ENCODE data around the gene FOXD1.
"Not testable (repeated sequence)": the region's sequence is repeated elsewhere in the genome, so short reads cannot be mapped to it uniquely, and the experiment has no call there.

The FOXD1 gene

DNA sequence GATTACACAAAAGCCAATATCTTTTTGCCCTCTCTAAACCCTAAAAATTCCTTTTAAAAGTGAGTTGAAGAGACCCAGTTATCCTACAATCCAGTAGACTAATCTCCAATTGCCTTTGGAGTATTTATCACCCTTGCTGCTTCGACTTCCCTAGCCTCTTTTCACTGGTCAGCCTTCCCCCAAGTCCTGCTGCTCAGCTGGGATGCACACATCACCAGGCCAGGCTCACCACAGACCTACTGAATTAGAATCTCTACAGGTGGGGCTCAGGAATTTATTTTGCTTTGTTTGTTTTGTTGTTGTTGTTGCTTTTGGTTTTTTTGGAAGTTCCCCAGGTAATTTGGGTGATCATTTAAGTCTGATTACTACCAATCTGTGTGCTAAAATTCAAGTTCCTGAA, 11.6 kb upstream of the FOXD1 start:
- DNase-seq: no peak

DNA sequence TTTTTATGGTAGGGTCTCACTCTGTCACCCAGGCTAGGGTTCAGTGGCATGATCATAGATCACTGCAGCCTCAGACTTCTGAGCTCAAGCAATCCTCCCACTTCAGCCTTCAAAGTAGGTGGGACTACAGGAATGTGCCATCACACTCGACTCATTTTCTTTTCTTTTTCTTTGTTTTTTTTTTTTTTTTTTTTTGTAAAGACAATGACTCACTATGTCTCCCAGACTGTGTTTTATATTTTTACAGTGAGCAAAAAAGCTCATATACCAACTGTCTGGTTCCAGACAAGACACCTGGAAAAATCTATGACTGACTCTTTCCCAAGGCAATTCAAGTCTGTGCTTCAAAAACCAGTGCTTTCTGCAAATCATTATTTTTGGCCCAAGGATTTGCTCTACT, 10.8 kb upstream of the FOXD1 start:
- DNase-seq: no peak

DNA sequence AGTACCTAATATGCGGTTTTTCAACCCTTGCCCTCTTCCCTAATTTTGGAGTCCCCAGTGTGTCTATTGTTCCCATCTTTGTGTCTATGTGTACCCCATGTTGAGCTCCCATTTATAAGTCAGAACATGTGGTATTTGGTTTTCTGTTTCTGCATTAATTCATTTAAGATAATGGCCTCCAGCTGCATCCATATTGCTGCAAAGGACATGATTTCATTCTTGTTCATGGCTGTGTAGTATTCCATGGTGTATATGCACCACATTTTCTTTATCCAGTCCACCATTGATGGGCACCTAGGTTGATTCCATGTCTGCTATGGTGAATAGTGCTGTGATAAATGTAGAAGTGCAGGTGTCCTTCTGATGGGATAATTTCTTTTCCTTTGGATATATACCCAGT, 7.9 kb upstream of the FOXD1 start:
- not testable (repeated sequence) for DNase-seq

DNA sequence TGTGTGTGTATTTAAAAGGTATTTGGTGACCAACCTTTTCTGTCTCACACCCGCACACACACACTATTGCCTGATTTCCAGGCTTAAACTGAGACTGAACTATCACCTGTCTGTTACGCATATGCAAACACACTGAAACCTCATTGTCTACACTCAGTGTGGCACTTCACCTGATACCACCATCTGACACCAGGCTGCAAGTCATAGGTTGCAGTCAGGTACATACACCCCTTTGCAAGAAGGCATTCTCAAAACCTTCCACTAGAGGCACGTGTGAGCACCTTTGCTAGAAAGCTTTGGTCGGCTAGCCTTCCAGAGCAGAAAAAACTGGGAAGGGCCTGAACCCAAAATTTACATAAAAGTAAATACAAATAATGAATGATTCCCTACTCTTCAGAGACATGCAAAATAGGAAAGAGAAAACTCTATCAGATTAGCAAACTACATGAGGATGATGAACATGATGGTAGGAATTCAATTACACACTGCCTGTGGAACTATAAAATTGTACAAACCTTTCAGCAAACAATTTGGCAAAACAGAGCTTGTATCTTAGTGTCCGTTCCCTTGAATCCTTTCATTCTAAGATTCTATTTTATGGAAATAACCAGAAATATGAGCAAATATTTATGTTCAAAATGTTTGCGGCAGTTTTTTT, 5.9 kb upstream of the FOXD1 start:
- DNase-seq: peak; percentile 45

DNA sequence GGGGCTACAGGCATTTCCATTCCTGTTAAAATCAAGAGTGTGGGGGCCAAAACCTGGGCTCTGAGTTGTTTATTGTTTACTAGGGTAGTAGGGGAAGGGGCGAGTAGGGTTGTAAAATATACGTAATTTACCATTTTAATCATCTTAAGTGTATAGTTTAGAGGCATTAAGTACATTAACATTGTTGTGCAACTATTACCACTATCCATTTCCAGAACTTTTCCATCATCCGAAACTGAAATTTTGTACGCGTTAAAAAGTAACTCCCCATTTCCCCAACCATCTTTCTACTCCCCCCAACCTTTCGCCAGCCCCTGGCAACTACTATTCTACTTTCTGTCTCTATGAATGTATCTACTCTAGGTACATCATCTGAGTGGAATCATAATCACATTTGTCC, 3.6 kb upstream of the FOXD1 start:
- DNase-seq: no peak

DNA sequence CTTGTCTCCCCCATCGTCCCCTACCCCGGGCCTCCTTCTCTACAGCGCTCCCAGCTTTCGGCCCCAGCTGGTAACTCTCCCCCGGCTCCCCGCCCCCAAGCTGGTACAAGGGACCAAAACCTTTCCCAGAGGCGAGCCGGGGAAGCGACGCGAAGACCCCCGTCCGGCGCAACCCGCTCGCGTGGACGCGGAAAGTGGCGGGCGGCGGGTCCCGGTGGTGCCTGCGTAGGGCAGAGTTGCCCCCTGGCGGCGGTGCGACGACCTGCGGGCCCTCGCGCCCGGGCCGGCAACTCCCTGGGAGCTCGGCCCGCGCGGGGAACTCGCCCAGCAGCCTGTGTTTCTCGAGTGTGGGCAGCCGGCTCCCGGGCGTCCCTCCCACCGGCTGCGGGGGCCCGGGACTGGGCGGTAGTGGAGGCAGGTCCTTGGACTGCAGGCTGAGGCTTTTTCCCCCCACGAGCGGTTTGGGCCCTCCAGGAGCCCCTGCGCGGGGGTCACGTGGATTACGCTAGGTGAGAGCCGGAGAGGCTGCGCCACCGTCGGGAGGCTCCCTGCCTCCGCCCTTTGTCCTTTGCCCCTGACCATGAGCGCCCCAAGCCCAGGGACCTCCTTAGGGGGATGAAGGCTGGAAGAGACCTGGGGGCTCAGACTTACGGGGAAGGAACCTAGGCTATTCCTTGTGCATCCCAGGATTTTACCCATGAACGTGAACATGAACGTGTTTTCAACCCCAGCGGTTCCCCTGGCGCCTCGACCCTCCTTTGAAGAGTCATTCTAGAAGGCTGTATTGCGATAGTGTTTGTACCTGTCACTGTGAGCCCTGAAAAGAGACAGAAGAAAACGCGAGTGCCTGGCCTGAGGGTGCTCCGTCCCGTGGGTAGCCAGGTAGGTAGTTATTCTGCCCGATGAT, 2.9 kb upstream of the FOXD1 start:
- peak; percentile 69 for DNase-seq

DNA sequence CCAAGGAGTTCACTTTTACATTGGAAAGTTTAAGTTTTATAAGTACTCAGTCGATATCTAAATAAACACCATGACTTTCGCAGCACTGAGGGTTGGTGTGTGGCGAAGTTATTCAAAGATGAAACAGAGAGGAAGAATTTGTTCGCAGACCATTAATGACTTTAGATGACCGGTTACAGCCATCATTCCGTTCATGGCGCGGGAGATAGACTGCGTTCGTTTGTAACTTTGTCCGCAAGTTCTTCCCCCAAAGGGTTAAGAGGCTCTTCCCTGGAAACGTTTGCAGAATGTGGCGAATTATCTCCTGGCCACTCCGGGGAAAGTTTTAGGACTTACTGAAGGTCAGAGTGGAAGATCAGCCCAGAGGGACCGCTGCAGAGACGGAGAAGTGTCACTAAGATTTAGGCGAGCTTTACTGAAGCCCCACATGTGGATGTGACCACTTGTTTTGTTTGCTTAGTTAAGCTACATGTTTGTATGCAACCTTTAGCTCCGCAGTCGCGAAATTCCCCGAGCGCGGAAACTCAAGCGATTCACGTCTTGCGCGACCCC, 2.2 kb upstream of the FOXD1 start:
- no peak for DNase-seq

DNA sequence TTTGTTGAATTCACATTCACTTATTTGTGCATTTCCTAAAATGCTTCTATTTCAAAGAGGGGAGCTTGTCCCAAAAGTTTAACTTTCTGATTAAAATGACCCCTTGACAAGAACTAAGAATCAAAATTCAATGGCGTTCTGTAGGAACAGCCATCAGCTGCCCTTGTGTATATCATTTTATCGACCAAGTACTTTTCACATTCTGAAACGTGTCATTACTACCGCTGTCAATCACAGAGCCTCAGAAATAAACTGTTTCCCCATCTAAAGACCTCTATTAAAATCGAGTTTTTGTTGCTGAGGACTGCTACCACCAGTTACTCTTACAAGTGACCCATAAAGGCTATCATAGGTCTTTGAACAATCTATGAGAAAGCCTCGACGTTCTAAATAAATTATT, 1.6 kb upstream of the FOXD1 start:
- DNase-seq: no peak

DNA sequence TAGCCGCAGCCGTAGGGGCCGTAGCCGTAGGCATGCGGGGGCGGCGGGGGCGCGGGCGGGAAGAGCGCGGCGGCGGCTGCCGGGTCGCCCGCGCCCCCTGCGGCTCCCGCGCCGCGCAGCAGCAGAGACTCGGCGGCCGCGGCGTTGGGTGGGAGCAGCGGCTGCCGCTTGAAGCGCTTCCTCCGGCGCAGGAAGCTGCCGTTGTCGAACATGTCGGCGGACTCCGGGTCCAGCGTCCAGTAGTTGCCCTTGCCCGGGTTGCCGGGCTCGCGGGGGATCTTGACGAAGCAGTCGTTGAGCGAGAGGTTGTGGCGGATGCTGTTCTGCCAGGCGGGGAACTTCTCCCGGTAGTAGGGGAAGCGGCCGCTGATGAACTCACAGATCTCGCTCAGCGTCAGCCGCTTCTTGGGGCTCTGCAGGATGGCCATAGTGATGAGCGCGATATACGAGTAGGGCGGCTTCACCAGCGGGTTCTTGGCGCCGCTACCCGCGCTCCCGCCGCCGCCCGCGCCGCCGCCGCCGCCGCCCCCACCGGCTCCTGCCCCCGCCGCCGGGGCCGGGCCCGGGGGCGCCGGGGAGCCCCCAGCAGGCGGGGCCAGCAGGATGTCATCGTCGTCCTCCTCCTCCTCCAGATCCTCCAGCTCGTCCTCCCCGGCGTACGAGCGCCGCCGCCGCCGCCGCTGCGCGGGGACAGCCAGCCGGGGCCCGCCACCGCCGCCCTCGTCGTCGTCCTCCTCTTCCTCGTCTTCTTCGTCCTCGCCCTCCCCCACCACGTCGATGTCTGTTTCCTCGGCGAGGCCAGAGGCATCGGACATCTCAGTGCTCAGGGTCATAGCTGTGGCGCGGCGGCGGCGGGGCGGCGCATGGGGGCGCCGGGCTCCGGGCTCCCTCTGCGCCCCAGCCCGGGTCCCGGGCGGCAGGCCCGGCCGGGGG, 781 bp downstream of the FOXD1 start:
- peak; percentile 66 for DNase-seq

DNA sequence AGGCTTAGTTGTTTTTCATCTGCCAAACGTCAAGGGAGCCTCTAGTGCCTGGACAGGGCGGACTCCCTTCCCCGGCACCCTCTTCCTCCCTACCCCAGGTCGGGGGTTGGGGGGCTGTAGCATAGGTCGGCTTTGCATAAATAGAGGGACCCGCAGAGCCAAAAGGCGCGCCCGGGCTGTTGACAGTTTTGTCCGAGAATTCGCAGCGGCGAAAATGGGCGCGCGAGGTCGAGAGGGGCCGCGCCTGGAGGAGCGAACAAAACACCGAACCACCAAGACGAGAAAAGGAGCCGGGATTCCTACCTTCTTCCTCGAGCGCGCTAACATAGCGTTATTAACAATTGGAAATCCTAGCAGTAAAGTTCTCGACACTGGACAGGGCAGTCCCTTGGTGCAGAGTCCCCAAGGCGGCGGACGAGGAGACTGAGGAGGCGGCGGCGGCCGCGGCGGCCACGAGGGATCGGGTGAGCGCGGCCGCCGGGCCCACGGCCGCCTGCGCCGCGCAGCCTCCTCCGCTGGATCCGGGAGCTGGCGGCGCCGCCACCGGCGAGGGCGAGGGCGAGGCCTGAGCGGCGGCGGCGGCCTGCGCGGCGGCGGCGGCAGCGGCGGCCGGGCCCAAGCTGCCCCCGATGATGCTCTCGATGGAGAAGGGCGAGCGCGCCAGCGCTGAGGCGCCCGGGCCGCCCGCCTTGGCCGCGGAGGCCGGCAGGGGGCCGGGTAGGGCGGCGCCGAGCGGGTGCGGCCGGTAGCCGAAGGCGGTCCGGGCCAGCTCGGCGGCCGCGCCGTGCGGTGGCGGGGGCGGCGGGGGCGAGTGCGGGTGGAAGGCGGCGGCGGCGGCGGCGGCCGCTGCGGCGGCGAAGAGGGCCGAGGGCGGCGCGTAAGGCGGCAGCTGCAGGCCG, 1.7 kb downstream of the FOXD1 start:
- DNase-seq: peak; percentile 45

DNA sequence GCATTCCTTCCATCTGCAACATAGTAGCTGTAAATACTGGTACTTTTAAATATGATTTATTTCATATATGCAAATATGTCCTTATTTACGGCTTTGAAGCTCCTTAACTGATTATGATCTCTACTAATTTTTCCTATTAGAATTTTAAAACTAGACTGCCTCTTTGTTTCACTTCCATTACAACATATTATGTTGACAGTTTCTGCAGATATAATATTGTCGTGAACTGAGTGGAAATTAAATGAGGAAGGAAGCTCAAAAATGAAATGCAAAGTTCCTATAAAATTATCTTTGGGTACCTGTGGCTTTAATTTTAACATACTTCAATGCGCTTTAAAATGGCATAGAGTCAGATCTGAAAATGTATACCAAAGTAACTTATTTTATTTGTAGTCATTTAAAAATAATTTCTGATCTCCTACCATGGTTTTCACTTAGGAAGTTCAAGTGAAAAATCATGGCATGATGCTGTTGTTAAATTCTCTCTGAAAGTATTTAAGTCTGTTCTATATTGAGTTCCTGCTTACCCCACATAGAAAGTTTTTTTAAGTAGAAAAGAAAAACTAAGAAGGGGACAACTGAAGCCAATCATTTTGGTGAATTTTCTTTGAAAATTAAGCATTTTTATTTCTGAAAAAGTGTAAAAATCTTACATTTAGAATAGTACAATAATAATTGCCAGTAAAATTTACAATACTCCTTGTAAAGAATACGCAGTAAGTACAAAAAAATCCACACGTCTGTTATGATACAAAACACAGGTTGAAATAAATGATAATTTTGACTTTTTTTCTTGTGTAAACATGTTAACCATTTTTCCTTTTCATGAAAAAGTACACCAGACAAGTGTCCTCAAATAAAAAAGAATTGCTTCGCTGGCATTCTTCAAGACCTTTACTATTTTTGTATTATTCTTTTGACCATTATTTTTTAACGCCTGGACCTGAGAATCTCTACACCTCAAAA, 2.6 kb downstream of the FOXD1 start:
- DNase-seq: no peak

DNA sequence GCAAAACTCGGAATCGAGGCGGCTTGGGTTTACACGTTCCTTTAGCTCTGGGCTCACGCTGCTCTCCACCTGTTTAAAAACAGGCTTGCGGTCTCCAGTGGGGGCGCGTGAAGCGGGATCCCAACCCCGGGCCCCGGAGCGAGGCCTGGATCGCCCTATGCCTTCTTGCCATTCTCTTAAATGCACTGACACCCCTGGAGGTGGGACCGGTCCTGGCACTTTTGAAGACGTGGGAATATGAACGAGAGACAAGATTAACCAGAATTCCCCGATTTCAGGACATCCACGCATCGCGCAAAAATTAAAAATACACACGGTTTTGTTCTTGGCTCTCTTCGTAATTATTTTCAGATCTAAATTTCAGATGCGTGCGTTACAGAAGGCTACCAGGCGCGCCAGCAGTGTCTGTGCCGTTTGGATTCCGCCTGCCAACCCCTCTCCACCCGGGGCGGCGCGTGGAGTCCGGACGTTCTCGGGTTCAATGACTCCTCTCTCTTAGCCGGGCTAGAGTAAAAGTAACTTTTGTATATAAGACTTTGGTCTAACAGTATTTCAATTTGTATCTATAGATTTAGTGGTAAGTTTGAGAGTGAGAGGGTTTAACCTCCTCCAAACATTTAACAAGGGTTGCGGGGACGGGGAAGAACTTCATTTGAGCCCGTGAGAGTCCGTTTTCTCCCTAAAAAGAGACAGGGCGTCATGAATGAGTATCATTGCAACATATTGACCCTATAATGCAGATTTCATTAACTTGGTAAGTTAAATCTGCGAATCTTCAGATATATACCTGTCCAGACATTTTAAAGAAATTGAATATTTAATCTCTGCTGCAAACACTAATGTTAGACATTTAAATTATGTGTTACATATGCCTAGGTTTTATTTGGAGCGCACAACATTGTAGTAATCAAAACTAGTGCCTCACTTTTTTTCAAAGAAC, 3.8 kb downstream of the FOXD1 start:
- no peak for DNase-seq

DNA sequence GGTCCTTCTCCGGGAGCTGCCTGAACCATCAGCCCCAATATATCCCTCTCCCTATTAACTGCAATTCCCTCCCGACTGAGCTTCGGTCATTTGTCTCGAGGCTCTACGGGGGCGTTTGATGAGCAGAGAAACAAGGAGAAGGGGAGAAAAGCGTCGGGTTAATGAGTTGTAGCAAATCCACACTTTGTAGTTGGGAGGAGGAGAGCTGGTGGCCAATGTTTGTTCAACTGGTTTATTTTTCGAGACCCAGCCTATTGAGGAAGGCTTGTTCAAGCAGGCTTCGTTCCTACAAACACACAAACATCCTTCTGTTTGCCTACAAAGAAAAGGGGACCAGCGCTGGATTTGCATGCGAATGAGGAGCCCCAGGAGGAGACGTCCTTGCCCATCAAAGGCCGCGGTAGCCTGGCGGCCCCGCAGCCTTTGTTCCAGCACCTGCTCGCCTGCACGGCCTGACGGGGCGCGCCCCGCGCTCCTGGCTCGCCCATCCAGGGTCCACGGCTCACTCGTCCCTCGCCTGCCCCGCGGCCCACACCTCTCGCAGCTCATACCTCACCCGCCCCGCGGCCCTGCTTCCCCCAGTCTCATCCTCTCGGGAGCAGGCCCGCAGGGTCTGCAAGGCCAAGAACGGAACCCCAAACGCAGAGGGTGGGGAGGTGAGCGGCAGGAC, 4.6 kb downstream of the FOXD1 start:
- DNase-seq: no peak

DNA sequence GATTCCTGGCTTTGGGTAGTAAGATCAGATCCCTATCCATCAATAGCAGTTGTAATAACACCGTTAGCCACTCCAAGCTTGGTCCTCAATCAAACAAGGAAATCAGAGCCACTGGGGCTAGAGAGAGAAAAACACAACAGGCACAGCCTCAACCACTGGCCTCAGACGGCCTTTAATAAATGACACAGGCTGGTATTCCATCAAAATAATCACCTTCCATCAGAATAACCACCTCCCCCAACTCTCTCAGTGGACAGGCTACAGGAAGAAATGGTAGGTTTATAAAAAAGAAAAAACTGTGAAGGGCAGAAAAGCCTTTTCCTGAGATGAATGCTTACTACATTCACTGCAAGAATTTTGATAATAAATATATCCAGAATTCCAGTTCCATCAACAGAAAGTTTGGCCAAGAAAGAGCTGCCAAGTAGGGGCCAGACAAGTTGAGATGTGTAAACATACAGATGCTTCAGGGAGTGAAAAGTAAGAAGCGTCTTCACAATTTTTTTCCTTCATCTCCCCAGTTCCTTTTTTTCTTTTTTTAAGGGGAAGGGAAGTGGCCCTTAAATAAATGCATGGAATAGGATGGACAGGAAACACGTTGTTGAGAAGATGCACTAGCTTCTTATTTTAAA, 5.5 kb downstream of the FOXD1 start:
- no peak for DNase-seq

DNA sequence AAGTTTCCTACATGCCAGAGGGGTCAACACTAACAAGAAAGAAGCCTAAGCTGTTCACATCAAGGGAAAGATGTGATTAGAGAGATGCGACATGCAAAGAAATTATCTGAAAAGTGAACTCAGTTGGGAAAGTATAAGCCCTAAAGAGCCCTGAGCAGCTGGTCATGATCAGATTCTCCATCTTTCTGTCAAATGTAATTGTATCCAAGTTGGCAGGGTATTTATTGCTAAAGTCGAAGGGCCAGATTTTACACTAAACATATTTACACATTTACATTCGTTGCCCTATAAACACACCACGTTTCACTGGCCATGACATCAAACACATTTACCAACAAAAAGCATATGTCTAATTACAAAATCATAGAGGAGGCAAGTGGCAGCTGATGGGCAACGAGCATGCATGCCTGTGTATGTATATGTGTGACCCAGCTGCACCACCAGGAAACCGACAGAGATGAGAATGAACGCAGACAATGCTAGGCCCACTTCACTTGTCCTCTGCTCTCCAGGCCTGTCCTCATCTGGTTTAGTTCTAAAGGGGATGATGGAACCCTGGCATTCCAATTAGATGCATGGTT, 6.3 kb downstream of the FOXD1 start:
- no peak for DNase-seq

DNA sequence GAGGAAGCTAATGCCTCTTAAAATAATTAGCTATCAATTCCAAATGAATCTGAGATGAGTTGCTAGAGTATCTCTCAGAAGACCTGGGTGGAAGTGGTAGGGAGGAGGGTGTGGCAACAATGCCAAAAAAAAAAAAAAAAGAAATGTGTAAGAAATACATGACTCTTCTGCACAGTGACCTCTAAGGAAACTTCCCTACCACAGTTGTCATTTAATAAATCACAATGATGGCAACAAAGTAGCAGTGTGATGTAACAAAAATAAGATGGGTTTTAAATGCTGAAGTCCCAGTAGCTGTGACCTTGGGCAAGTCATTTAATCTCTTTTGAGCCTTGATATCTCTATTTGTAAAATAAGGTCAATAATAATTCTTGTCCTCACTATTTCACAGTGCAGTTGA, 7.2 kb downstream of the FOXD1 start:
- no peak for DNase-seq

DNA sequence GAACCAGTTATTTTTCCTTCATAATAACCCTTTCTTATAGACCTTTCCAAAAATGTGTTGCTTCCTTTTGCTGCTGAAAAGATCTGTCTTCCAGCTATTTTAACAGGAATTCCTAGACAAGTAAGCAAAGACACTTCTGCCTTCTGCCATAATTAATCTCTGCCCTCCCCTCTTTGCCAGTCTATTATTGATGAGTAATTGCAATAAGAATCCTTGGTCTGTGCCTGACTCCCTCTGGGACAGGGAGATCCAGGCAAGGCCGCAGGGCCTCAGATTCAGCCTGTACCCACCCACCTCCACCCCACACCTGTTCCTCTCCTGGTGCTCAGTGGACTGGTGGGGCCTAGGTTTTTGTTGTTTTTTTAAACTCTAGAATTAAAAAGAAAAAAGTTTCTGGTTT, 8.3 kb downstream of the FOXD1 start:
- no peak for DNase-seq
